Stimulated activated CD8-positive, alpha-beta memory T cell treated with anti-CD3 and anti-CD28 coated beads, Interleukin-15, amount 100 ng/mL, for 1 hour (primary cell): ENCODE results near the gene CEACAM1.
"Not testable (repeated sequence)": the region's sequence is repeated elsewhere in the genome, so short reads cannot be mapped to it uniquely, and the experiment has no call there.

Source experiments
- DNase-seq: peaks from one replicate; pipeline ENCODE4 v3.0.0-alpha.2; 2020; ENCODE audit warnings: low read depth

CEACAM1 gene

GRCh38 chr19:42473686-42474085 lies 54.6 kb downstream of the CEACAM1 start:
- DNase-seq, result no peak

- no peak for DNase-seq
Observed at GRCh38 chr19:42472402-42473147, 55.7 kb downstream of the CEACAM1 start.

GRCh38 chr19:42471554-42472249 lies 56.6 kb downstream of the CEACAM1 start:
- DNase-seq, result no peak

GRCh38 chr19:42469311-42470235 lies 58.7 kb downstream of the CEACAM1 start:
- no peak for DNase-seq

GRCh38 chr19:42468273-42468796 lies 59.9 kb downstream of the CEACAM1 start:
- no peak for DNase-seq

GRCh38 chr19:42467183-42467760 lies 61.0 kb downstream of the CEACAM1 start:
- no peak for DNase-seq

GRCh38 chr19:42466521-42467182 lies 61.6 kb downstream of the CEACAM1 start:
- DNase-seq, result no peak

GRCh38 chr19:42465827-42466280 lies 62.4 kb downstream of the CEACAM1 start:
- DNase-seq, result no peak

- no peak for DNase-seq
Observed at GRCh38 chr19:42461700-42462324, 66.5 kb downstream of the CEACAM1 start.

- not testable (repeated sequence) for DNase-seq
Observed at GRCh38 chr19:42461231-42461630, 67.0 kb downstream of the CEACAM1 start.

- no peak for DNase-seq
Observed at GRCh38 chr19:42459926-42460325, 68.4 kb downstream of the CEACAM1 start.
